Heart right ventricle (tissue), 16 donors: ENCODE results near the gene TMEM184C. TPM values are rescaled to one million over a fixed set of nuclear protein-coding genes. Genes with fewer than 3 reads are reported as not detected.

Experiments used
- ATAC-seq, 8 donors: fragments of 200-7000 bp; cut with Tn5 transposase; one replicate each; pipeline ENCODE4 v1.9.1; 2020; ENCODE audit warnings: mild to moderate bottlenecking in 8 of 8, moderate library complexity in 8 of 8, moderate number of reproducible peaks in 1 of 8
- DNase-seq, 2 donors: peaks; one replicate each; pipeline ENCODE4 v3.0.0-alpha.2; 2020
- H3K27ac ChIP-seq, 10 donors: fragments of 200-600 bp; sonication (generic) in 2 of 10; one replicate each; pipeline versions ENCODE4 v1.5.0 to v1.8.0; 2020 to 2022; ENCODE audit warnings: mild to moderate bottlenecking in 3 of 10
- H3K27me3 ChIP-seq, 7 donors: fragments of 200-600 bp; one replicate each; pipeline ENCODE4 v1.8.0; 2021 to 2022; ENCODE audit warnings: mild to moderate bottlenecking in 2 of 7
- H3K36me3 ChIP-seq, 9 donors: fragments of 200-600 bp; sonication (generic) in 1 of 9; one replicate each; pipeline versions ENCODE4 v1.5.0 to v1.8.0; 2020 to 2022; ENCODE audit warnings: mild to moderate bottlenecking in 2 of 9
- H3K4me1 ChIP-seq, 9 donors: fragments of 200-600 bp; sonication (generic) in 1 of 9; one replicate each; pipeline versions ENCODE4 v1.5.0 to v1.8.0; 2020 to 2022; ENCODE audit warnings: mild to moderate bottlenecking in 4 of 9
- H3K4me3 ChIP-seq, 10 donors: fragments of 200-600 bp; sonication (generic) in 2 of 10; one replicate each; pipeline versions ENCODE4 v1.5.0 to v1.8.0; 2020 to 2022; ENCODE audit warnings: mild to moderate bottlenecking in 7 of 10, moderate library complexity in 2 of 10
- H3K9me3 ChIP-seq, 11 donors: fragments of 200-600 bp in 10 of 11; sonication (generic) in 2 of 11; one replicate each; pipeline versions ENCODE4 v1.5.0 to v1.8.0; 2013 to 2022; ENCODE audit warnings: mild to moderate bottlenecking in 2 of 11, control low read depth in 1 of 11, moderate library complexity in 1 of 11
- WGBS, 2 donors: extraction: QIAGEN DNeasy Blood & Tissue Kit; methylation state at CpG; one replicate each; pipeline ENCODE4 v1.1.7; 2013; ENCODE audit warnings: inconsistent platforms in 1 of 2; 5-methylcytosine and 5-hydroxymethylcytosine counted together
- intact Hi-C, 10 donors: fragments of 100-400 bp; cut with DNase I; formaldehyde crosslinking; loops; one replicate each; pipeline versions ENCODE4 v1.11.1 to v1.14.2; 2022
- polyA plus RNA-seq, 2 donors: library from polyadenylated mRNA; stranded (reverse); fragments of 200-250 nt; gene quantifications; one replicate each; pipeline ENCODE4 v1.2.3, GENCODE V29; 2013
- total RNA-seq, 10 donors: library from RNA; stranded (reverse); fragmentation: NEBNext Ultra II Directional in 3 of 10; extraction: Animal tissue kit (Norgen Biotek cat#: 25700) in 3 of 10; gene quantifications; one replicate each; pipeline versions ENCODE4 v1.2.1 to v1.2.4, GENCODE V29; 2021 to 2023
- TF ChIP-seq, protein P1 (sequence below), 9 donors: fragments of 200-600 bp; sonication (generic) in 2 of 9; IDR thresholded peaks; one replicate each; pipeline versions ENCODE4 v1.5.0 to v1.8.0; 2021 to 2022; ENCODE audit warnings: antibody characterized with exemption in 9 of 9, mild to moderate bottlenecking in 5 of 9, moderate library complexity in 1 of 9
- donor health status: Arrhythmogenic right ventricular cardiomyopathy.
- donor health status: ischemic (EF 13 %, LVEDD 7.1; RV severe dilation, severe dysfunction).
- donor health status: healthy with polysubstance abuse.
- donor health status: DM: no; HTN: yes; CAD: no.
- donor health status: DM: no; HTN: no; CAD: no.
- donor health status: ischemic (EF 25% LVEDD 6.9; RV normal size, moderate dysfunction).
- donor health status: ischemic (EF 25% LVEDD 5.7; RV mildly dilated, moderate dysfunction).
- donor health status: healthy.
- donor health status: DM: yes; HTN: yes; CAD: no.
- donor health status: Ischemic cardiomyopathy.
- donor health status: ischemic (EF 35%, LVEDD 5.7; RV mildly dilated, moderate dysfunction).
- donor health status: nonischemic (EF 11% LVEDD 7.7; RV severe dilation, severe dysfunction).
- donor health status: DM: yes; HTN: yes; CAD: no.
- donor health status: PGD.
- donor health status: ischemic (EF 29% LVEDD 5.4; RV normal size, mild dysfunction).
- donor health status: nonischemic (EF 23%, LVEDD 6.1; RV moderate dilation, normal function).

The TMEM184C gene
- total and polyA plus RNA-seq, 12 donors: 3.2 to 30.5 (median 21.1) TPM

DNA sequence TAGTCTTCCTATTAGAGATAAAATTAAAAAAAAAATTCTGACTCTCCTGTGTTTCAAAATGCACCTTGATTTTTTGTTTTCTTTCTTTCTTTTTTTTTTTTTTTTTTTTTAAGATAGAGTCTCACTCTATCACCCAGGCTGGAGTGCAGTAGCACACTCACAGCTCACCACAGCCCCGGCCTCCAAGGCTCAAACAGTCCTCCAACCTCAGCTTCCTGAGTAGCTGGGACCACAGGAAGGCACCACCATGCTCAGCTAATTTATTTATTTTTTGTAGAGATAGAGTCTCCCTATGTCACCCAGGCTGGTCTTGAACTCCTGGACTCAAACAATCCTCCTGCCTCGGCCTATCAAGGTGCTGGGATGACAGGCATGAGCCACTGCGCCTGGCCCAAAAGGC lies 41.1 kb upstream of the TMEM184C start:
- ATAC-seq (no peak), DNase-seq (no peak)
- no peak overlapping the region for H3K27ac ChIP-seq
- no peaks in the 10 kb centered on the region for H3K36me3 ChIP-seq
- H3K4me1 ChIP-seq: no peaks in the 10 kb centered on the region
- H3K4me3 ChIP-seq: no peak overlapping the region
- TF ChIP-seq, protein P1, sequence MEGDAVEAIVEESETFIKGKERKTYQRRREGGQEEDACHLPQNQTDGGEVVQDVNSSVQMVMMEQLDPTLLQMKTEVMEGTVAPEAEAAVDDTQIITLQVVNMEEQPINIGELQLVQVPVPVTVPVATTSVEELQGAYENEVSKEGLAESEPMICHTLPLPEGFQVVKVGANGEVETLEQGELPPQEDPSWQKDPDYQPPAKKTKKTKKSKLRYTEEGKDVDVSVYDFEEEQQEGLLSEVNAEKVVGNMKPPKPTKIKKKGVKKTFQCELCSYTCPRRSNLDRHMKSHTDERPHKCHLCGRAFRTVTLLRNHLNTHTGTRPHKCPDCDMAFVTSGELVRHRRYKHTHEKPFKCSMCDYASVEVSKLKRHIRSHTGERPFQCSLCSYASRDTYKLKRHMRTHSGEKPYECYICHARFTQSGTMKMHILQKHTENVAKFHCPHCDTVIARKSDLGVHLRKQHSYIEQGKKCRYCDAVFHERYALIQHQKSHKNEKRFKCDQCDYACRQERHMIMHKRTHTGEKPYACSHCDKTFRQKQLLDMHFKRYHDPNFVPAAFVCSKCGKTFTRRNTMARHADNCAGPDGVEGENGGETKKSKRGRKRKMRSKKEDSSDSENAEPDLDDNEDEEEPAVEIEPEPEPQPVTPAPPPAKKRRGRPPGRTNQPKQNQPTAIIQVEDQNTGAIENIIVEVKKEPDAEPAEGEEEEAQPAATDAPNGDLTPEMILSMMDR (IDR thresholded peaks at IDR 0.05): no peak
- intact Hi-C loops: no loop called here
- H3K27me3 ChIP-seq: no peaks in the 10 kb centered on the region
- WGBS, 2 donors: 85 to 94% methylated on average over 3 of the region's 3 CpGs
- H3K9me3 ChIP-seq: no peaks in the 10 kb centered on the region

DNA sequence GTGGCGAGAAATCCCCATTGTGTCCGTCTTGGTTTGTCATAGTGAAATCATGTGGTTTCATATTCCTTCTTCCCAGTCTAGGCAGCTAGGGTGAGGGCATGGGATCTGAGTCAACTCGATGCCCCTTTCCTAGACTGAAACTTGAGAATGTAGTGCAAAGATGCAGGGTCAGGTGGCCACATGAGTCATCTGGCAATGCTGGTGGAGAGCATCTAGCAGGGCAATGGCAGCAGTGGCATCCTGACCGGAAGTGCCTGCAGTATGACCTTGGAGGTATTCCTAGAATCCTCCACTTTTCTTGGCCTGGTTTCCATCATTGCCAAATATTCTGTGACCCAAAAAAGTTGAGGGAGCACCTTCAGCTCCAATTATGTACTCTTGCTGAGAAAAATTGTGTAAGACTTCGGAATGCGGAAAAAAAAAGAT lies 39.1 kb upstream of the TMEM184C start:
- 82 to 93% methylated on average over 6 of the region's 6 CpGs for WGBS, 2 donors
- intact Hi-C loops: no loop called here

DNA sequence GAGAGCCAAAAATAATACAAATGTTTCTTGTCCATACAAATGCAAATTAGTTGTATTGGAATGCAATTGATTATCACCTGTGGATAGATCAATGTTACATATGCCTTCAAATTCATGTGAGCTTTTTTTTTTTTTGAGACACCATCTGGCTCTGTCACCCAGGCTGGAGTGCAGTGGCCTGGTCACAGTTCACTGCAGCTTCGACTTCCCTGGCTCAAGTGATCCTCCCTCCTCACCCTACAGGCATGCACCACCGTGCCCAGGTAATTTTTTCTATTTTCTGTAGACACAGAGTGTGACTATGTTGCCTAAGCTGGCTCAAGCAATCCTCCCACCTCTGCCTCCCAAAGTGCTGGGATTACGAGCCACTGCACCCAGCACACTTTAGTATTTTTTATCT lies 38.6 kb upstream of the TMEM184C start:
- Histone ChIP-seq H3K27me3 (no peaks in the 10 kb centered on the region), H3K27ac (no peak overlapping the region), H3K9me3 (peaks cover 0 to 2% (median 0%) of the 10 kb centered on the region in 11 donors), H3K36me3 (no peaks in the 10 kb centered on the region), H3K4me1 (no peaks in the 10 kb centered on the region), H3K4me3 (no peak overlapping the region)
- ATAC-seq: no peak
- DNase-seq: no peak
- 81 to 88% methylated on average over 3 of the region's 3 CpGs for WGBS, 2 donors
- TF ChIP-seq, protein P1 (IDR thresholded peaks at IDR 0.05): no peak
- intact Hi-C loops: no loop called here

More for the DNA sequence above, 39.1 kb upstream of the TMEM184C start:
- DNase-seq (no peak), ATAC-seq (no peak)
- Histone ChIP-seq H3K9me3 (no peaks in the 10 kb centered on the region), H3K27ac (no peak overlapping the region), H3K4me3 (no peak overlapping the region), H3K27me3 (no peaks in the 10 kb centered on the region), H3K36me3 (no peaks in the 10 kb centered on the region), H3K4me1 (no peaks in the 10 kb centered on the region)
- TF ChIP-seq, protein P1 (IDR thresholded peaks at IDR 0.05): no peak

DNA sequence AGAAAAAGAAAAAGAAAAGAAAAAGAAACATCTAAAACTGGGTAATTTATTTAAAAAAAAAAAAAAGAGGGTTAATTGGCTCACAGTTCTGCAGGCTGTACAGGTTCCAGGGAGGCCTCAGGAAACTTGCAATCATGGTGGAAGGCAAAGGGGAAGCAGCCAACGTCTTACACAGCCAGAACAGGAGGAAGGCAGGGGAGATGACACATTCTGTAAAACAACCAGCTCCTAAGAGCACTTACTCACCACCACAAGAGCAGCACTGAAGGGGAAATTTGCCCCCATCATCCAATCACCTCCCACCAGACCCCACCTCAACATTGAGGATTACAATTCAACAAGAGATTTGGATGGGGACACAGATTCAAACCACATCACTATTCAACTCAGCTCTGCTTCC lies 36.8 kb upstream of the TMEM184C start:
- TF ChIP-seq, protein P1 (IDR thresholded peaks at IDR 0.05): no peak
- no peak for DNase-seq
- Histone ChIP-seq H3K27ac (no peak overlapping the region), H3K4me1 (no peaks in the 10 kb centered on the region), H3K9me3 (peaks cover 0 to 20% (median 8%) of the 10 kb centered on the region in 11 donors), H3K36me3 (no peaks in the 10 kb centered on the region), H3K4me3 (no peak overlapping the region), H3K27me3 (no peaks in the 10 kb centered on the region)
- WGBS, 2 donors: 63 to 64% methylated on average over 1 of the region's 1 CpG
- intact Hi-C loops: loop anchor here in 2 of 10 donors (10.0 kb wide), 3 partner anchors 426 to 566 kb away; no protein-coding TSS in a partner anchor
- ATAC-seq: no peak
